ENCODE data around the gene CD47. TPM values are rescaled to one million over a fixed set of nuclear protein-coding genes. Genes with fewer than 3 reads are reported as not detected.

Gene CD47
- total RNA-seq, 1 donor from 2014 or later: 34.4 TPM

- no peak for DNase-seq (ENCODE audit: low read depth)
- TF ChIP-seq EZH2 (IDR thresholded peaks at IDR 0.05; ENCODE audit: insufficient read depth, low read length) (no peak), CTCF (IDR thresholded peaks at IDR 0.05; ENCODE audit: insufficient read depth, low read depth, low read length) (no peak)
- no peaks in the 10 kb centered on the region for H3K36me3 ChIP-seq (ENCODE audit: insufficient read depth, low read length)
- FAIRE-seq: no peak
- H3K27ac ChIP-seq (ENCODE audit: low read depth, low read length): no peak overlapping the region
- Mint-ChIP-seq H3K27ac (ENCODE audit: unreplicated experiment) (no peak overlapping the region), H3K36me3 (ENCODE audit: low read depth, unreplicated experiment) (peaks cover 2% of the 10 kb centered on the region), H3K4me3 (ENCODE audit: unreplicated experiment) (no peak overlapping the region), H3K9me3 (ENCODE audit: unreplicated experiment) (no peaks in the 10 kb centered on the region), H3K27me3 (ENCODE audit: low read depth, unreplicated experiment) (no peaks in the 10 kb centered on the region), H3K4me1 (ENCODE audit: low read depth, unreplicated experiment) (no peaks in the 10 kb centered on the region)
- H2AFZ ChIP-seq (ENCODE audit: low read depth, low read length): no peak overlapping the region
- H3K27me3 ChIP-seq (ENCODE audit: insufficient read depth, low read length): no peaks in the 10 kb centered on the region
- no peak overlapping the region for H3K9ac ChIP-seq (ENCODE audit: low read length)
- peaks cover 11% of the 10 kb centered on the region for H4K20me1 ChIP-seq (ENCODE audit: insufficient read depth, low read length)
- no peaks in the 10 kb centered on the region for H3K9me3 ChIP-seq (ENCODE audit: insufficient read depth, low read depth, low read length)
- no peak overlapping the region for H3K4me2 ChIP-seq (ENCODE audit: low read length)
- H3K4me3 ChIP-seq (ENCODE audit: insufficient read depth, low read depth, low read length): no peak overlapping the region
- H3K79me2 ChIP-seq (ENCODE audit: insufficient read depth, low read length): peaks cover 16% of the 10 kb centered on the region
- H3K4me1 ChIP-seq (ENCODE audit: insufficient read depth, low read length): no peaks in the 10 kb centered on the region
Measured at GRCh38 chr3:108079877-108080276, 11.0 kb downstream of the CD47 start.

- Mint-ChIP-seq H3K27me3 (ENCODE audit: low read depth, unreplicated experiment) (no peaks in the 10 kb centered on the region), H3K4me3 (ENCODE audit: unreplicated experiment) (no peak overlapping the region), H3K4me1 (ENCODE audit: low read depth, unreplicated experiment) (no peaks in the 10 kb centered on the region), H3K9me3 (ENCODE audit: unreplicated experiment) (no peaks in the 10 kb centered on the region), H3K27ac (ENCODE audit: unreplicated experiment) (no peak overlapping the region), H3K36me3 (ENCODE audit: low read depth, unreplicated experiment) (peaks cover 2% of the 10 kb centered on the region)
- Histone ChIP-seq H2AFZ (ENCODE audit: low read depth, low read length) (no peak overlapping the region), H3K27me3 (ENCODE audit: insufficient read depth, low read length) (no peaks in the 10 kb centered on the region), H3K27ac (ENCODE audit: low read depth, low read length) (no peak overlapping the region), H3K79me2 (ENCODE audit: insufficient read depth, low read length) (peaks cover 14% of the 10 kb centered on the region), H3K9me3 (ENCODE audit: insufficient read depth, low read depth, low read length) (no peaks in the 10 kb centered on the region), H3K4me2 (ENCODE audit: low read length) (no peak overlapping the region), H4K20me1 (ENCODE audit: insufficient read depth, low read length) (peaks cover 4% of the 10 kb centered on the region), H3K4me3 (ENCODE audit: insufficient read depth, low read depth, low read length) (no peak overlapping the region), H3K36me3 (ENCODE audit: insufficient read depth, low read length) (no peaks in the 10 kb centered on the region), H3K9ac (ENCODE audit: low read length) (no peak overlapping the region), H3K4me1 (ENCODE audit: insufficient read depth, low read length) (no peaks in the 10 kb centered on the region)
- FAIRE-seq: no peak
- no peak for DNase-seq (ENCODE audit: low read depth)
- TF ChIP-seq CTCF (IDR thresholded peaks at IDR 0.05; ENCODE audit: insufficient read depth, low read depth, low read length) (no peak), EZH2 (IDR thresholded peaks at IDR 0.05; ENCODE audit: insufficient read depth, low read length) (no peak)
Measured at GRCh38 chr3:108079043-108079442, 11.8 kb downstream of the CD47 start.

- Histone ChIP-seq H3K4me2 (ENCODE audit: low read length) (no peak overlapping the region), H3K36me3 (ENCODE audit: insufficient read depth, low read length) (no peaks in the 10 kb centered on the region), H2AFZ (ENCODE audit: low read depth, low read length) (no peak overlapping the region), H3K9ac (ENCODE audit: low read length) (no peak overlapping the region), H3K27me3 (ENCODE audit: insufficient read depth, low read length) (no peaks in the 10 kb centered on the region), H3K79me2 (ENCODE audit: insufficient read depth, low read length) (peaks cover 4% of the 10 kb centered on the region), H3K4me3 (ENCODE audit: insufficient read depth, low read depth, low read length) (no peak overlapping the region), H3K9me3 (ENCODE audit: insufficient read depth, low read depth, low read length) (no peaks in the 10 kb centered on the region), H3K27ac (ENCODE audit: low read depth, low read length) (no peak overlapping the region), H4K20me1 (ENCODE audit: insufficient read depth, low read length) (no peaks in the 10 kb centered on the region), H3K4me1 (ENCODE audit: insufficient read depth, low read length) (no peaks in the 10 kb centered on the region)
- Mint-ChIP-seq H3K27ac (ENCODE audit: unreplicated experiment) (no peak overlapping the region), H3K9me3 (ENCODE audit: unreplicated experiment) (no peaks in the 10 kb centered on the region), H3K4me3 (ENCODE audit: unreplicated experiment) (no peak overlapping the region), H3K4me1 (ENCODE audit: low read depth, unreplicated experiment) (no peaks in the 10 kb centered on the region), H3K36me3 (ENCODE audit: low read depth, unreplicated experiment) (peaks cover 2% of the 10 kb centered on the region), H3K27me3 (ENCODE audit: low read depth, unreplicated experiment) (no peaks in the 10 kb centered on the region)
- FAIRE-seq (no peak), DNase-seq (ENCODE audit: low read depth) (no peak)
- TF ChIP-seq CTCF (IDR thresholded peaks at IDR 0.05; ENCODE audit: insufficient read depth, low read depth, low read length) (no peak), EZH2 (IDR thresholded peaks at IDR 0.05; ENCODE audit: insufficient read depth, low read length) (no peak)
Measured at GRCh38 chr3:108076564-108076963, 14.3 kb downstream of the CD47 start.

All from astrocyte (in vitro differentiated cells and primary cell).